ENCODE data around the gene PRPF19.
A peak's percentile ranks its signal among the peaks of the same experiment; 100 is the strongest.

PRPF19 gene

DNA sequence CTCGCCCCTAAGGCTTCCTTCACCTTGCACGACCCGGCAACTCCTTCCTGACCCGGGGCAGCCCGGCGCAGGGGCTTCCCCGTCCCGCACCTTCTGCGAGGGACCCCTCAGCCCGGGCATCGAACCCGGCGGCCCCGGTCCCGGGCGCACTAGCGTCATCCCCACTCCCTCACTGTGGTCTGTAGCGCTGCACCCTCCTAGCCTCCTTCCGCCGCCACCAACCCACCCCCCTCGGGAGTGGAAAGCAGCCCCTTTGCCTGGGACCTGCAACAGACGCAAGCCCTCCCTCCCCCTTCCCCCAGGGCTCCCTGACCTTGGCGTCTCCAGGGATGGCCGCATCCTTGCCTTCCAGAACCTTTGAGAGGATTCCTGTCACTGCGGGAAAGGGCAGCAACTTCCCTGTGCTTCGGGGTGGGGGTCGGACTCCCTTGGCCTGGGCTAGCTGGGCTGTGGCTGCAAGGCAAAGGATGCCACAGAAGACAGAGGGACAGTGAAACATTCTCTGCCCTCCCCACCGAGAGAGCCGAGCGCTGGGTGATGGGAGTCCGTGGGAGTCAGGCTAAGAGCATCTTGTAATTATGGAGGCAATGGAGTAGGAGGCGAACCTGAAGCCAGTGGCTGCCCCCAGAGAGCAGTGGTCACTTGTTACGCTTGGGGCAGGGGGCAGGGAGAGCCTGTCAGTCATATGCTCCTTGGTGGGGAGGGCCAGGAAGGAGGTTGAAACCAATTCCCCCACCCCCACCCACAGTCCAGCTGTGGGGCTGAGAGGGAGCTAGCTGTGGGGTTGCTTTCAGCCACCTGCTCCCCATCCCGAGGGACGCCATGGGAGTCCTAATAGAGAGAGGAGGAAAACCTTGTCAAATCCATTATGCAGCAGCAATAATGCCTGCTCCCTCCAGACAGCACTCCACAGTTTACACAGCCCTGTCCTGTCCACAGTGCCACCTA, 18.8 kb upstream of the PRPF19 start:
- no peak overlapping the region for H3K27ac ChIP-seq (ENCODE audit: low read depth, low read length)

DNA sequence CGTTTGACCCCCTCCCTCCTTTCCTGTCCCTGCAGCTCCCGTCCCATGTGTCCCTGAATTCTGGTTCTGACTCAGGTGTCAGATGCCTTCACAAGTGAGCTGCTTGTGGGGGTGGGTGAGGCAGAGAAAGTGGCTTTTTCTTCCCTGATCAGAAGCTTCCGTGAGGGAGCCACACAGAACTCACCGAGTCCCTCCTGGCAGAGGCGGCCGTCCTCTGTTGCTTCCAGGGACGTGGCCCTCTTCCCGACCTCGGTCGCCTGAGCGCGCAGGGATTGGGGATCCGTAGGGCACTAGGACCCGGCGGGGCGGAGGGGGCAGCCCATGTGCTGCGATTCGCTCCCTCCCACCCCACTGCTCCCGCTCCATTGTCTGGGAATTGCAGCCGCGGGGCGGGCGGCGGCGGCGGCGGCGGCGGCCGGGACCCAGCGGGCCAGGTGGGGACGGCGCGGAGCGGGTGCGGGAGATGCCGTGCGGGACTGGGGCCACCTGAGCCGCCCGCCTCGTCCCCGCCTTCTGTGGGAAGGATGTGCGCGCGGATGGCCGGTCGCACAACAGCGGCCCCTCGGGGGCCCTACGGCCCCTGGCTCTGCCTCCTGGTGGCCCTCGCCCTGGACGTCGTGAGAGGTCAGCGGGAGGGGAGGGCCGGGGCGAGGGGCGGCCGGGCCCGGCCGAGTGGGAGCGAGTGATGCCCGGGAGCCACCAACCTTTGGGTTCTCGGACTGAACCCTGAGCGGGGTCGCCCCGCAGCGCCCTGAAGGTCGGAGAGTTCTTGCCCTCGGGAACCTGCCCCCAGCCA, 17.9 kb upstream of the PRPF19 start, which contains the start of gene TMEM132A:
Gene TMEM132A (plus strand): TSS at position 351 of the 796 bp plus-strand sequence. CDS start 174 bp downstream, at position 525.
- Histone ChIP-seq H3K79me2 (ENCODE audit: insufficient read depth, low read length) (no peaks in the 10 kb centered on the region), H3K27ac (ENCODE audit: low read depth, low read length) (no peak within 1 kb of the TSS), H3K9me2 (replicated peaks; ENCODE audit: insufficient read depth, low read length) (no peaks in the 10 kb centered on the region), H3K4me2 (ENCODE audit: low read depth, low read length, poor library complexity, severe bottlenecking) (peak within 1 kb of the TSS; percentile 24), H3K9me3 (ENCODE audit: insufficient read depth, low read length) (no peaks in the 10 kb centered on the region), H3K9ac (ENCODE audit: low read length) (peak within 1 kb of the TSS; percentile 27; the same call in 1 of the 2 replicates), H3F3A (ENCODE audit: insufficient read depth) (no peaks in the 10 kb centered on the region), H3K4me3 (ENCODE audit: insufficient read depth, low read length, poor library complexity, severe bottlenecking) (peak within 1 kb of the TSS; percentile 16), H3K27me3 (ENCODE audit: low read length) (no peaks in the 10 kb centered on the region), H2AFZ (ENCODE audit: low read depth, low read length, severe bottlenecking) (no peak within 1 kb of the TSS), H4K20me1 (ENCODE audit: low read depth, low read length) (no peaks in the 10 kb centered on the region), H3K36me3 (ENCODE audit: low read length) (peaks cover 7% of the 10 kb centered on the region; the same call in 1 of the 2 replicates)
- TF ChIP-seq, protein P1, sequence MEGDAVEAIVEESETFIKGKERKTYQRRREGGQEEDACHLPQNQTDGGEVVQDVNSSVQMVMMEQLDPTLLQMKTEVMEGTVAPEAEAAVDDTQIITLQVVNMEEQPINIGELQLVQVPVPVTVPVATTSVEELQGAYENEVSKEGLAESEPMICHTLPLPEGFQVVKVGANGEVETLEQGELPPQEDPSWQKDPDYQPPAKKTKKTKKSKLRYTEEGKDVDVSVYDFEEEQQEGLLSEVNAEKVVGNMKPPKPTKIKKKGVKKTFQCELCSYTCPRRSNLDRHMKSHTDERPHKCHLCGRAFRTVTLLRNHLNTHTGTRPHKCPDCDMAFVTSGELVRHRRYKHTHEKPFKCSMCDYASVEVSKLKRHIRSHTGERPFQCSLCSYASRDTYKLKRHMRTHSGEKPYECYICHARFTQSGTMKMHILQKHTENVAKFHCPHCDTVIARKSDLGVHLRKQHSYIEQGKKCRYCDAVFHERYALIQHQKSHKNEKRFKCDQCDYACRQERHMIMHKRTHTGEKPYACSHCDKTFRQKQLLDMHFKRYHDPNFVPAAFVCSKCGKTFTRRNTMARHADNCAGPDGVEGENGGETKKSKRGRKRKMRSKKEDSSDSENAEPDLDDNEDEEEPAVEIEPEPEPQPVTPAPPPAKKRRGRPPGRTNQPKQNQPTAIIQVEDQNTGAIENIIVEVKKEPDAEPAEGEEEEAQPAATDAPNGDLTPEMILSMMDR (IDR thresholded peaks at IDR 0.05; ENCODE audit: insufficient read depth, low read length, poor library complexity, severe bottlenecking): no peak
- TF ChIP-seq EZH2phosphoT487 (conservative IDR thresholded peaks at IDR 0.05; ENCODE audit: low read length): no peak

More for the DNA sequence above, 18.8 kb upstream of the PRPF19 start:
- Histone ChIP-seq H3K4me3 (ENCODE audit: insufficient read depth, low read length, poor library complexity, severe bottlenecking) (peak overlapping the region; percentile 16), H2AFZ (ENCODE audit: low read depth, low read length, severe bottlenecking) (no peak overlapping the region), H3K9me3 (ENCODE audit: insufficient read depth, low read length) (no peaks in the 10 kb centered on the region), H3K27me3 (ENCODE audit: low read length) (no peaks in the 10 kb centered on the region), H3K4me2 (ENCODE audit: low read depth, low read length, poor library complexity, severe bottlenecking) (peak overlapping the region; percentile 24), H3F3A (ENCODE audit: insufficient read depth) (no peaks in the 10 kb centered on the region), H3K36me3 (ENCODE audit: low read length) (peaks cover 3% of the 10 kb centered on the region; the same call in 1 of the 2 replicates), H4K20me1 (ENCODE audit: low read depth, low read length) (no peaks in the 10 kb centered on the region), H3K79me2 (ENCODE audit: insufficient read depth, low read length) (no peaks in the 10 kb centered on the region), H3K9me2 (replicated peaks; ENCODE audit: insufficient read depth, low read length) (no peaks in the 10 kb centered on the region), H3K9ac (ENCODE audit: low read length) (peak overlapping the region; percentile 27; the same call in 1 of the 2 replicates)
- TF ChIP-seq, protein P1 (IDR thresholded peaks at IDR 0.05; ENCODE audit: insufficient read depth, low read length, poor library complexity, severe bottlenecking): no peak
- no peak for TF ChIP-seq EZH2phosphoT487 (conservative IDR thresholded peaks at IDR 0.05; ENCODE audit: low read length)

DNA sequence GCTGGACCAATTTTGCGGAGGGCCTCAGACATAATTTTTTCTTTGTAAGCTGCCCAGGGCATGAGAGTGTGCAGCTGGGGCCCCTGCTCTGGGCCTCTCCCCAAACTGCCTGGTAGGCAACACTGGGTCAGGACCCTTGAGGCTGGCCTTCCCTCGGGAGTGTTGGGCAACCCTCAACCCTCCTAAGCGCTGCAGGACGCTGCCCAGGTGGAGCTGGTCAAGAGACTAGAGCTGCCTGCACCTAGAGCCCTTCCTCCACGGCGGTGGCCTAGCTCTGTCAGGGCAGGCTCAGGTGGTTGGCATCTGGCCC, 17.4 kb upstream of the PRPF19 start:
- TF ChIP-seq EZH2phosphoT487 (conservative IDR thresholded peaks at IDR 0.05; ENCODE audit: low read length): no peak
- TF ChIP-seq, protein P1 (IDR thresholded peaks at IDR 0.05; ENCODE audit: insufficient read depth, low read length, poor library complexity, severe bottlenecking): no peak
- H4K20me1 ChIP-seq (ENCODE audit: low read depth, low read length): no peaks in the 10 kb centered on the region
- no peak overlapping the region for H3K4me3 ChIP-seq (ENCODE audit: insufficient read depth, low read length, poor library complexity, severe bottlenecking)
- peaks cover 4% of the 10 kb centered on the region; the same call in 1 of the 2 replicates for H3K79me2 ChIP-seq (ENCODE audit: insufficient read depth, low read length)
- no peak overlapping the region for H3K9ac ChIP-seq (ENCODE audit: low read length)
- peaks cover 7% of the 10 kb centered on the region; the same call in 1 of the 2 replicates for H3K36me3 ChIP-seq (ENCODE audit: low read length)
- H3K9me2 ChIP-seq (replicated peaks; ENCODE audit: insufficient read depth, low read length): no peaks in the 10 kb centered on the region
- no peak overlapping the region for H3K4me2 ChIP-seq (ENCODE audit: low read depth, low read length, poor library complexity, severe bottlenecking)
- H3K27ac ChIP-seq (ENCODE audit: low read depth, low read length): no peak overlapping the region
- no peak overlapping the region for H2AFZ ChIP-seq (ENCODE audit: low read depth, low read length, severe bottlenecking)
- H3K27me3 ChIP-seq (ENCODE audit: low read length): no peaks in the 10 kb centered on the region
- no peaks in the 10 kb centered on the region for H3F3A ChIP-seq (ENCODE audit: insufficient read depth)
- no peaks in the 10 kb centered on the region for H3K9me3 ChIP-seq (ENCODE audit: insufficient read depth, low read length)

All from SU-DHL-6 (cell line).